HEK293 (cell line): ENCODE results near the gene RHBDF2.

ENCODE experiments used
- GLI4 ChIP-seq: fragments of 450-650 bp; formaldehyde crosslinking; IDR thresholded peaks from 2 replicates; pipeline ENCODE4 v1.5.1; 2016; ENCODE audit warnings: missing biosample characterization, missing genetic modification characterization
- SP2 ChIP-seq: fragments of 450-650 bp; formaldehyde crosslinking; IDR thresholded peaks from 2 replicates; pipeline ENCODE4 v1.5.1; 2016; ENCODE audit warnings: missing biosample characterization, missing genetic modification characterization
- SP7 ChIP-seq: fragments of 450-650 bp; formaldehyde crosslinking; IDR thresholded peaks from 2 replicates; pipeline ENCODE4 v1.5.1; 2016; ENCODE audit warnings: missing biosample characterization, missing genetic modification characterization
- ZBTB8A ChIP-seq: fragments of 450-650 bp; formaldehyde crosslinking; IDR thresholded peaks from 2 replicates; pipeline ENCODE4 v1.5.1; 2016; ENCODE audit warnings: missing biosample characterization, missing genetic modification characterization
- ZNF24 ChIP-seq: fragments of 450-650 bp; formaldehyde crosslinking; IDR thresholded peaks from 2 replicates; pipeline ENCODE4 v1.5.1; 2016; ENCODE audit warnings: missing biosample characterization, missing genetic modification characterization
- ZNF664 ChIP-seq: fragments of 450-650 bp; formaldehyde crosslinking; IDR thresholded peaks from 2 replicates; pipeline ENCODE4 v1.5.1; 2016; ENCODE audit warnings: missing biosample characterization, missing genetic modification characterization
- ZSCAN16 ChIP-seq: fragments of 450-650 bp; formaldehyde crosslinking; IDR thresholded peaks from 2 replicates; pipeline ENCODE4 v1.5.1; 2016; ENCODE audit warnings: missing biosample characterization, missing genetic modification characterization
- TF ChIP-seq, protein P1 (sequence below): sonication (generic); formaldehyde crosslinking; IDR thresholded peaks from 2 replicates; pipeline ENCODE4 v1.8.1; 2022; ENCODE audit warnings: mild to moderate bottlenecking, moderate library complexity, missing genetic modification reagents
- TF ChIP-seq, protein P2 (sequence below): fragments of 450-650 bp; formaldehyde crosslinking; IDR thresholded peaks from 2 replicates; pipeline ENCODE4 v1.5.1; 2016; ENCODE audit warnings: missing biosample characterization, missing genetic modification characterization
- TF ChIP-seq, protein P3 (sequence below): fragments of 450-650 bp; formaldehyde crosslinking; IDR thresholded peaks from 2 replicates; pipeline ENCODE4 v1.5.1; 2016; ENCODE audit warnings: missing biosample characterization, missing genetic modification characterization, low read depth
- TF ChIP-seq, protein P4 (sequence below): fragments of 450-650 bp; formaldehyde crosslinking; IDR thresholded peaks from 2 replicates; pipeline ENCODE4 v1.5.1; 2016; ENCODE audit warnings: missing biosample characterization, missing genetic modification characterization

DNA sequence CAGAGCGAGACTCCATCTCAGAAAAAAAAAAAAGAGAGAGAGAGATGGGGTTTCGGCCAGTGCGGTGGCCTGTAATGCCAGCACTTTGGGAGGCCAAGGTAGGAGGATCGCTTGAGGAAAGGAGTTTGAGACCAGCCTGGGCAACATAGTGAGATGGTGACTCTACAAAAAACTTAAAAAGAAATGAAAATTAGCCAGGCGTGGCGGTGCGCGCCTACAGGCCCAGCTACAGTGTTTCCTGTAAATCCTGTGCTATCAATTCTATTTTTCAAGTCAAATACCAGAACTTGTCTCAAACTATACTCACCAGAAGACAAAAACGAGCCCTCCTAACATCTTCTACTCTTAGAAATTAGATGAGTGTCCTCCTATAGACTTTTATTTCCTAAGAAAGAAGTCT, 67.5 kb downstream of the RHBDF2 start:
- TF ChIP-seq, protein P1, sequence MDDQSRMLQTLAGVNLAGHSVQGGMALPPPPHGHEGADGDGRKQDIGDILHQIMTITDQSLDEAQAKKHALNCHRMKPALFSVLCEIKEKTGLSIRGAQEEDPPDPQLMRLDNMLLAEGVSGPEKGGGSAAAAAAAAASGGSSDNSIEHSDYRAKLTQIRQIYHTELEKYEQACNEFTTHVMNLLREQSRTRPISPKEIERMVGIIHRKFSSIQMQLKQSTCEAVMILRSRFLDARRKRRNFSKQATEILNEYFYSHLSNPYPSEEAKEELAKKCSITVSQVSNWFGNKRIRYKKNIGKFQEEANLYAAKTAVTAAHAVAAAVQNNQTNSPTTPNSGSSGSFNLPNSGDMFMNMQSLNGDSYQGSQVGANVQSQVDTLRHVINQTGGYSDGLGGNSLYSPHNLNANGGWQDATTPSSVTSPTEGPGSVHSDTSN (CRISPR knock-in tag): no peak
- TF ChIP-seq, protein P2, sequence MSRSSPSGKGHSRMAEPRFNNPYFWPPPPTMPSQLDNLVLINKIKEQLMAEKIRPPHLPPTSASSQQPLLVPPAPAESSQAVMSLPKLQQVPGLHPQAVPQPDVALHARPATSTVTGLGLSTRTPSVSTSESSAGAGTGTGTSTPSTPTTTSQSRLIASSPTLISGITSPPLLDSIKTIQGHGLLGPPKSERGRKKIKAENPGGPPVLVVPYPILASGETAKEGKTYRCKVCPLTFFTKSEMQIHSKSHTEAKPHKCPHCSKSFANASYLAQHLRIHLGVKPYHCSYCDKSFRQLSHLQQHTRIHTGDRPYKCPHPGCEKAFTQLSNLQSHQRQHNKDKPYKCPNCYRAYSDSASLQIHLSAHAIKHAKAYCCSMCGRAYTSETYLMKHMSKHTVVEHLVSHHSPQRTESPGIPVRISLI (tag by site-specific recombination): no peak
- TF ChIP-seq ZNF24 (tag by site-specific recombination): no peak
- no peak for TF ChIP-seq SP7
- TF ChIP-seq ZBTB8A (tag by site-specific recombination): no peak
- TF ChIP-seq SP2 (tag by site-specific recombination): no peak
- TF ChIP-seq, protein P3, sequence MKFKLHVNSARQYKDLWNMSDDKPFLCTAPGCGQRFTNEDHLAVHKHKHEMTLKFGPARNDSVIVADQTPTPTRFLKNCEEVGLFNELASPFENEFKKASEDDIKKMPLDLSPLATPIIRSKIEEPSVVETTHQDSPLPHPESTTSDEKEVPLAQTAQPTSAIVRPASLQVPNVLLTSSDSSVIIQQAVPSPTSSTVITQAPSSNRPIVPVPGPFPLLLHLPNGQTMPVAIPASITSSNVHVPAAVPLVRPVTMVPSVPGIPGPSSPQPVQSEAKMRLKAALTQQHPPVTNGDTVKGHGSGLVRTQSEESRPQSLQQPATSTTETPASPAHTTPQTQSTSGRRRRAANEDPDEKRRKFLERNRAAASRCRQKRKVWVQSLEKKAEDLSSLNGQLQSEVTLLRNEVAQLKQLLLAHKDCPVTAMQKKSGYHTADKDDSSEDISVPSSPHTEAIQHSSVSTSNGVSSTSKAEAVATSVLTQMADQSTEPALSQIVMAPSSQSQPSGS (tag by site-specific recombination): no peak
- no peak for TF ChIP-seq GLI4
- TF ChIP-seq, protein P4, sequence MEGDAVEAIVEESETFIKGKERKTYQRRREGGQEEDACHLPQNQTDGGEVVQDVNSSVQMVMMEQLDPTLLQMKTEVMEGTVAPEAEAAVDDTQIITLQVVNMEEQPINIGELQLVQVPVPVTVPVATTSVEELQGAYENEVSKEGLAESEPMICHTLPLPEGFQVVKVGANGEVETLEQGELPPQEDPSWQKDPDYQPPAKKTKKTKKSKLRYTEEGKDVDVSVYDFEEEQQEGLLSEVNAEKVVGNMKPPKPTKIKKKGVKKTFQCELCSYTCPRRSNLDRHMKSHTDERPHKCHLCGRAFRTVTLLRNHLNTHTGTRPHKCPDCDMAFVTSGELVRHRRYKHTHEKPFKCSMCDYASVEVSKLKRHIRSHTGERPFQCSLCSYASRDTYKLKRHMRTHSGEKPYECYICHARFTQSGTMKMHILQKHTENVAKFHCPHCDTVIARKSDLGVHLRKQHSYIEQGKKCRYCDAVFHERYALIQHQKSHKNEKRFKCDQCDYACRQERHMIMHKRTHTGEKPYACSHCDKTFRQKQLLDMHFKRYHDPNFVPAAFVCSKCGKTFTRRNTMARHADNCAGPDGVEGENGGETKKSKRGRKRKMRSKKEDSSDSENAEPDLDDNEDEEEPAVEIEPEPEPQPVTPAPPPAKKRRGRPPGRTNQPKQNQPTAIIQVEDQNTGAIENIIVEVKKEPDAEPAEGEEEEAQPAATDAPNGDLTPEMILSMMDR (tag by site-specific recombination): no peak
- TF ChIP-seq ZNF664 (tag by site-specific recombination): no peak
- TF ChIP-seq ZSCAN16: no peak
